Measurements from ENCODE around the gene COL26A1.

GRCh38 chr7:101381549-101382111 lies 19.0 kb downstream of the COL26A1 start:
- TF ChIP-seq POLR2AphosphoS5 (IDR thresholded peaks at IDR 0.05) (no peak), EP300 (IDR thresholded peaks at IDR 0.05; ENCODE audit: low read depth) (no peak), CTCF (IDR thresholded peaks at IDR 0.05) (no peak)

Measured in transverse colon (tissue), 4 donors.